22Rv1 (cell line): ENCODE data around the gene COPS3.
A peak's percentile ranks its signal among the peaks of the same experiment; 100 is the strongest.

Experiments used
- H3K27ac ChIP-seq: fragments of 450-650 bp; 2 replicates; pipeline ENCODE4 v1.5.1; 2017
- ZFX ChIP-seq: fragments of 450-650 bp; IDR thresholded peaks from 2 replicates; pipeline ENCODE4 v1.6.1; 2017; ENCODE audit warnings: antibody characterized with exemption, borderline replicate concordance
- TF ChIP-seq, protein P1 (sequence below): fragments of 450-650 bp; IDR thresholded peaks from 2 replicates; pipeline ENCODE4 v1.5.1; 2017; ENCODE audit warnings: mild to moderate bottlenecking

COPS3 gene

DNA sequence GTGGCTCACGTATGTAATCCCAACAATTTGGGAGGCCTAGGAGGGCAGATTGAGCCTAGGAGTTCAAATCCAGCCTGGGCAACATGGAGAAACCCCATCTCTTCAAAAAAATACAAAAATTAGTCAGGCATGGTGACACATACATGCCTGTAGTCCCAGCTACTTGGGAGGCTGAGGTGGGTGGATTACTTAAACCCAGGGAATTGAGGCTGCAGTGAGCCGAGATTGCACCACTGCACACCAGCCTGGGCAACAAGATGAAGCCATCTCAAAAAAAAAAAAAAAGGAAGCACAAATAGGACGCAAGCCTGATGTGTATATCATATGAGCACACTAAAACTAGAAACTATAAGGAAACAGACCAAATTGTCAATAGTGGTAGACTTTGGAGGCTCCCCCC, 27.0 kb downstream of the COPS3 start:
- H3K27ac ChIP-seq = 0 out of 2 replicates have a peak overlapping the region, but pooled peaks have one; percentile 13
- TF ChIP-seq, protein P1, sequence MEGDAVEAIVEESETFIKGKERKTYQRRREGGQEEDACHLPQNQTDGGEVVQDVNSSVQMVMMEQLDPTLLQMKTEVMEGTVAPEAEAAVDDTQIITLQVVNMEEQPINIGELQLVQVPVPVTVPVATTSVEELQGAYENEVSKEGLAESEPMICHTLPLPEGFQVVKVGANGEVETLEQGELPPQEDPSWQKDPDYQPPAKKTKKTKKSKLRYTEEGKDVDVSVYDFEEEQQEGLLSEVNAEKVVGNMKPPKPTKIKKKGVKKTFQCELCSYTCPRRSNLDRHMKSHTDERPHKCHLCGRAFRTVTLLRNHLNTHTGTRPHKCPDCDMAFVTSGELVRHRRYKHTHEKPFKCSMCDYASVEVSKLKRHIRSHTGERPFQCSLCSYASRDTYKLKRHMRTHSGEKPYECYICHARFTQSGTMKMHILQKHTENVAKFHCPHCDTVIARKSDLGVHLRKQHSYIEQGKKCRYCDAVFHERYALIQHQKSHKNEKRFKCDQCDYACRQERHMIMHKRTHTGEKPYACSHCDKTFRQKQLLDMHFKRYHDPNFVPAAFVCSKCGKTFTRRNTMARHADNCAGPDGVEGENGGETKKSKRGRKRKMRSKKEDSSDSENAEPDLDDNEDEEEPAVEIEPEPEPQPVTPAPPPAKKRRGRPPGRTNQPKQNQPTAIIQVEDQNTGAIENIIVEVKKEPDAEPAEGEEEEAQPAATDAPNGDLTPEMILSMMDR = no peak
- TF ChIP-seq ZFX = no peak

DNA sequence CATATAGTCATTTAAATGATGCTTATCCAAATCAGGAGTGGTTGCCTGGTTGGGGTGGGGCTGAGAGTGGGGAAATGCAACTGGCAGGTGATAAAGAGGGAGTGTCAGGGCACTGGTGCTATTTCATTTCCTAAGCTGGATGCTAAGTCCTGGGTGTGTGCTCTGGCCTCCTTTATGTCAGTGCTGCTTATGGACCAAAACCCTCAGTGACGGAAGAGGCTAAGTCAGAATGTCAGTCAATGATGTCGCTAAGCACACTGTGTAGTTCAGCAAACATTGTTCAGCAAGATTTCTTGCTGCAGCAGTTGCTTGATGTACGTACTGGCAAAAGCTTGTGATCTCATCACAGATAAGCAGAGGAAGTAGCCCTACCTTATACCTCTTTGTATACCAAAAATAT, 27.6 kb downstream of the COPS3 start:
- TF ChIP-seq, protein P1 = no peak
- no peak for TF ChIP-seq ZFX
- H3K27ac ChIP-seq = 0 out of 2 replicates have a peak overlapping the region, but pooled peaks have one; percentile 13

DNA sequence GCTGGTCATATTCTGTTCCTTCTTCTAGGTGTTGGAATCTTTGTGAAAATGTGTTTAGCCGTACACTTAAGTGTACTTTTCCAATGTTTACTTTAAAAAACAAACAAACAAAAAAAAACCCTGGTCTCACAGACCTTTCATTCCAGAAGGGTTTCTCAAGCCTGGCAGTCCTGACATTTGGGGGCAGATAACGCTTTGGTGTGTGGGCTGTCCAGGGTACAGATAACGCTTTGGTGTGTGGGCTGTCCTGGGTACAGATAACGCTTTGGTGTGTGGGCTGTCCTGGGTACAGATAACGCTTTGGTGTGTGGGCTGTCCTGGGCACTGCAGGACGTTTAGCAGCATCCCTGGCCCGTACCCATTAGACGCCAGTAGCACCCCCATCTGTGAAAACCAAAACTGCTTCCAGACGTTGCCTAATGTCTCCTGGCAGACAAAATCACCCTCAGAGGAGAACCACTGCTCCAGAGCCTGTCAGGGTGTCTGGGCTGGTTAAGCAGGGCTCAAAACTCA, 28.8 kb downstream of the COPS3 start:
- TF ChIP-seq ZFX = no peak
- TF ChIP-seq, protein P1 = no peak
- peak overlapping the region; percentile 42; the same call in 1 of the 2 replicates for H3K27ac ChIP-seq

DNA sequence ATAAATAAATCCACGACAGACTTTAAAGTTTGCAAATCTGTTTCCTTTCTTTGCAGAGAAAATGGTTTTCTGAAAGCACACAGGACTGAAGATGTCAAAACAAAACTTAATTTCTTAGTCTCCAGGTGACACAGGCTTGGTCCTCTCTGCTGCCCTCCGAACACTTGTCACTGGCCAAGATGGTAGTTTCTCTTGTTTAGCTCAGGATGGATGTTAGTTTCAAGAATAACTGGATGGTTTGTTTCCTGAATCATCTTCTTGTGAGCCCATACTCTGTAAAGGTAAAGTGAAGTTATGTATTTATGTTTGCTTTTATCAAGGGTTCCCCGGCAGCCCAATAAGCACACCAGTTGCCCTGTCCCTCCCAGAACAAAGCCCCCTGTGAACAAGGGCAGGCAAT, 34.2 kb downstream of the COPS3 start:
- no peak overlapping the region for H3K27ac ChIP-seq
- TF ChIP-seq, protein P1 = no peak
- no peak for TF ChIP-seq ZFX

DNA sequence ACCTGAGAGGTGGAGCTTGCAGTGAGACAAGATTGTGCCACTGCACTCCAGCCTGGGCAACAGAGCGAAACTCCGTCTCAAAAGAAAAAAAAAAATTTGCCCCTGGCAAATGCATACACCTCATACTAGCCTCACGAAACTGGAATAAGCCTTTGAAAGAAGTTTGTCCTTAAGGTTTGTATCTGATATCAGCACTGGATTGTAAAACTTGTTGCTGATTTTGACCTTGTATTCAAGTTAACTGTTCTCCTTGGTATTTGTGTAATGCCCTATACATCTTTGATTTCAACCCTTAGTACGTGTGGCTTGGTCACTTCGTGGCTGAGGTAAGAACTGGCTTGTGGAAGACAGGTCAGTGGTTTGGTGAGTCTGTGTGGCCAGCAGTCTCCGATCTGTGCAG, 37.9 kb downstream of the COPS3 start:
- no peak overlapping the region for H3K27ac ChIP-seq
- no peak for TF ChIP-seq ZFX
- TF ChIP-seq, protein P1 = no peak

DNA sequence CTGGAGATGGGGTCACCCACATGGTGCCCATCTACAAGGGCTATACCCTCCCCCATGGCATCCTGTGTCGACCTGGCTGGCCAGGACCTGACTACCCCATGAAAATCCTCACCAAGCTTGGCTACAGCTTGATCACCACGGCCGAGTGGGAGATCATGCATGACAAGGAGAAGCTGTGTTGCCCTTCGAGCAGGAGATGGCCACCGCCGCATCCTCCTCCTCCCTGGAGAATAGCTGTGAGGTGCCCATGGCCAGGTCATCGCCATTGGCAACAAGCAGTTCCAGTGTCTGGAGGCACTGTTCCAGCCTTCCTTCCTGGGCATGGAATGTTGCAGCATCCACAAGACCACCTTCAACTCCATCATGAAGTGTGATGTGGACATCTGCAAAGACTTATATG, 38.8 kb downstream of the COPS3 start:
- no peak overlapping the region for H3K27ac ChIP-seq
- TF ChIP-seq ZFX = no peak
- TF ChIP-seq, protein P1 = no peak

DNA sequence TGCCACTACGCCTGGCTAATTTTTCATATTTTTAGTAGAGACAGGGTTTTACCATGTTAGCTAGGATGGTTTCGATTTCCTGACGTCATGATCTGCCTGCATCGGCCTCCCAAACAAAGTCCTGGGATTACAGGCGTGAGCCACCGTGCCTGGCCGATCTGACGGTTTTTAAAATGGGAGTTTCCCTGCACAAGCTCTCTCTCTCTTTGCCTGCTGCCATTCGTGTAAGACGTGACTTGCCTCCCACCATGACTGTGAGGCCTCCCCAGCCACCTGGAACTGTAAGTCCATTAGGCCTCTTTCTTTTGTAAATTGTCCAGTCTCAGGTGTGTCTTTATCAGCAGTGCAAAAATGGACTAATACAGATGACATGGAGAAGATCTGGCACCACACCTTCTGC, 39.4 kb downstream of the COPS3 start:
- TF ChIP-seq ZFX = no peak
- TF ChIP-seq, protein P1 = no peak

More for the DNA sequence above, 39.4 kb downstream of the COPS3 start:
- no peak overlapping the region for H3K27ac ChIP-seq
